ENCODE data around the gene COL5A2.

DNA sequence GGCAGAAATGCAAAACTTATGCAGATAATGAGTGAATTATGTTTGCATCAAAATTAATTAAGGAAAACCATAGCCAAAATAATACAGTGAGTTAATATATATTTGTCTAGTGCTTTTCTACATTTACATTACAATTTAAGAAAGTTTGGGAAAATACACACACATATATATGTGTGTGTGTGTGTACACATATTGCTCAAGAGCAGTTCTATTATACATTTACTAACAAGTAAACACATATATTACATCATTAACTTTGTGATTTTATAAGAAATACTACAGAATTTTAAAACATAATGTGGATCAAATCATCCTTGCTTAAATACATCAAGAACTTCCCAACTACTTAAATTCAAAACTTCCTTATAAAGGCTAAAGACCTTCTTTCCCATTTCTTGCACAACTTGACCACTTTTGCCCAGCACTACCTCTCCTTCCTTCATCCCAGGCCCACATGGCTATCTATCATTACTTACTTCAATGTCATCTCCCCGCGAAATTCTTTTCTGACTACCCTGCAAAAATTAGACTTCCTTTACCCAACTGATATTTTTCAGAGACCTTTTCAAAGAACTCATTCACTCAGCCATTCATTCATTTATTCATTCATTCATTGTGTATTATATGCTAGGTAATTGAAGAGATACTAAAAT, 68.4 kb downstream of the COL5A2 start:
- TF ChIP-seq, protein P1, sequence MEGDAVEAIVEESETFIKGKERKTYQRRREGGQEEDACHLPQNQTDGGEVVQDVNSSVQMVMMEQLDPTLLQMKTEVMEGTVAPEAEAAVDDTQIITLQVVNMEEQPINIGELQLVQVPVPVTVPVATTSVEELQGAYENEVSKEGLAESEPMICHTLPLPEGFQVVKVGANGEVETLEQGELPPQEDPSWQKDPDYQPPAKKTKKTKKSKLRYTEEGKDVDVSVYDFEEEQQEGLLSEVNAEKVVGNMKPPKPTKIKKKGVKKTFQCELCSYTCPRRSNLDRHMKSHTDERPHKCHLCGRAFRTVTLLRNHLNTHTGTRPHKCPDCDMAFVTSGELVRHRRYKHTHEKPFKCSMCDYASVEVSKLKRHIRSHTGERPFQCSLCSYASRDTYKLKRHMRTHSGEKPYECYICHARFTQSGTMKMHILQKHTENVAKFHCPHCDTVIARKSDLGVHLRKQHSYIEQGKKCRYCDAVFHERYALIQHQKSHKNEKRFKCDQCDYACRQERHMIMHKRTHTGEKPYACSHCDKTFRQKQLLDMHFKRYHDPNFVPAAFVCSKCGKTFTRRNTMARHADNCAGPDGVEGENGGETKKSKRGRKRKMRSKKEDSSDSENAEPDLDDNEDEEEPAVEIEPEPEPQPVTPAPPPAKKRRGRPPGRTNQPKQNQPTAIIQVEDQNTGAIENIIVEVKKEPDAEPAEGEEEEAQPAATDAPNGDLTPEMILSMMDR (IDR thresholded peaks at IDR 0.05; ENCODE audit: low read depth, low read length): no peak
- no peak for TF ChIP-seq EZH2phosphoT487 (IDR thresholded peaks at IDR 0.05; ENCODE audit: low read depth)
